Activated naive CD4-positive, alpha-beta T cell treated with anti-CD3 and anti-CD28 coated beads for 36 hours (primary cell): ENCODE data around the gene ALDH1A2. TPM values are rescaled to one million over a fixed set of nuclear protein-coding genes. Genes with fewer than 3 reads are reported as not detected.
"Not testable (repeated sequence)": the region's sequence is repeated elsewhere in the genome, so short reads cannot be mapped to it uniquely, and the experiment has no call there.

Experiments used
- CTCF ChIA-PET: fragments of 350-600 bp; sonication (Branson Sonifier 250); formaldehyde crosslinking; loops from one replicate; lab custom pipeline; 2021; ENCODE audit warnings: antibody characterized with exemption; lab: Charles Lee
- DNase-seq: peaks from one replicate; pipeline ENCODE4 v3.0.0-alpha.2; 2020
- H3K27ac Mint-ChIP-seq: one replicate; pipeline ENCODE4 v1.8.0; 2021; ENCODE audit warnings: mild to moderate bottlenecking, mixed read lengths
- H3K27me3 Mint-ChIP-seq: one replicate; pipeline ENCODE4 v1.8.0; 2021; ENCODE audit warnings: low read depth, mixed read lengths
- H3K36me3 Mint-ChIP-seq: one replicate; pipeline ENCODE4 v1.8.0; 2021; ENCODE audit warnings: low read depth, mixed read lengths
- H3K4me1 Mint-ChIP-seq: one replicate; pipeline ENCODE4 v1.8.0; 2021; ENCODE audit warnings: low read depth, mixed read lengths
- H3K4me3 Mint-ChIP-seq: one replicate; pipeline ENCODE4 v1.8.0; 2021; ENCODE audit warnings: mild to moderate bottlenecking, moderate library complexity, mixed read lengths
- H3K9me3 Mint-ChIP-seq: one replicate; pipeline ENCODE4 v1.8.0; 2021; ENCODE audit warnings: mixed read lengths
- intact Hi-C: fragments of 100-400 bp; cut with micrococcal nuclease; formaldehyde crosslinking; loops from one replicate; pipeline ENCODE4 v1.15.1; 2023
- total RNA-seq, 2 experiments: library from RNA; stranded (reverse); gene quantifications; one replicate each; pipeline ENCODE4 v1.2.3, GENCODE V29; 2021

Gene ALDH1A2
- total RNA-seq, 2 experiments from 2014 or later, result not detected

- Mint-ChIP-seq H3K4me3 (no peak overlapping the region), H3K9me3 (peaks cover 3% of the 10 kb centered on the region), H3K27ac (no peak overlapping the region), H3K36me3 (no peaks in the 10 kb centered on the region), H3K27me3 (peaks cover 16% of the 10 kb centered on the region), H3K4me1 (no peaks in the 10 kb centered on the region)
- intact Hi-C loops, result loop anchor here (5.0 kb wide), 1 partner anchor 269 kb away; no protein-coding TSS in a partner anchor
- DNase-seq, result no peak
- CTCF ChIA-PET, result no interaction called here
Observed at GRCh38 chr15:58010983-58011382, 54.5 kb downstream of the ALDH1A2 start.

- H3K36me3 Mint-ChIP-seq, result no peaks in the 10 kb centered on the region
- H3K27ac Mint-ChIP-seq, result no peak overlapping the region
- intact Hi-C loops, result no loop called here
- no peaks in the 10 kb centered on the region for H3K4me1 Mint-ChIP-seq
- H3K27me3 Mint-ChIP-seq, result peaks cover 23% of the 10 kb centered on the region
- CTCF ChIA-PET, result no interaction called here
- H3K9me3 Mint-ChIP-seq, result peaks cover 7% of the 10 kb centered on the region
- DNase-seq, result no peak
- no peak overlapping the region for H3K4me3 Mint-ChIP-seq
Observed at GRCh38 chr15:58003810-58004209, 61.7 kb downstream of the ALDH1A2 start.

GRCh38 chr15:58002338-58003126 is 63.0 kb downstream of the ALDH1A2 start:
- intact Hi-C loops, result no loop called here
- Mint-ChIP-seq H3K9me3 (peaks cover 7% of the 10 kb centered on the region), H3K4me1 (no peaks in the 10 kb centered on the region), H3K27ac (no peak overlapping the region), H3K36me3 (no peaks in the 10 kb centered on the region), H3K4me3 (no peak overlapping the region), H3K27me3 (peaks cover 31% of the 10 kb centered on the region)
- DNase-seq, result no peak
- CTCF ChIA-PET, result no interaction called here

GRCh38 chr15:57999699-58000098 is 65.8 kb downstream of the ALDH1A2 start:
- intact Hi-C loops, H3K4me3 Mint-ChIP-seq, DNase-seq, H3K9me3 Mint-ChIP-seq, H3K36me3 Mint-ChIP-seq, H3K27ac Mint-ChIP-seq, H3K4me1 Mint-ChIP-seq: not testable (repeated sequence)
- H3K27me3 Mint-ChIP-seq, result peaks cover 30% of the 10 kb centered on the region
- CTCF ChIA-PET, result interaction anchor here (1.3 kb wide), 1 partner anchor 70 kb away, joined by 3 read pairs; no protein-coding TSS in a partner anchor

GRCh38 chr15:57996561-57996960 is 69.0 kb downstream of the ALDH1A2 start:
- no peak overlapping the region for H3K4me3 Mint-ChIP-seq
- CTCF ChIA-PET, result no interaction called here
- H3K9me3 Mint-ChIP-seq, result peaks cover 5% of the 10 kb centered on the region
- no peaks in the 10 kb centered on the region for H3K4me1 Mint-ChIP-seq
- H3K36me3 Mint-ChIP-seq, result no peaks in the 10 kb centered on the region
- intact Hi-C loops, result no loop called here
- no peak overlapping the region for H3K27ac Mint-ChIP-seq
- no peak for DNase-seq
- peaks cover 26% of the 10 kb centered on the region for H3K27me3 Mint-ChIP-seq

GRCh38 chr15:57994221-57995049 is 71.1 kb downstream of the ALDH1A2 start:
- DNase-seq, result no peak
- intact Hi-C loops, result no loop called here
- no peaks in the 10 kb centered on the region for H3K4me1 Mint-ChIP-seq
- no peaks in the 10 kb centered on the region for H3K36me3 Mint-ChIP-seq
- H3K27me3 Mint-ChIP-seq, result peaks cover 22% of the 10 kb centered on the region
- CTCF ChIA-PET, result interaction anchor here (0.6 kb wide), 1 partner anchor 55 kb away, joined by 3 read pairs; no protein-coding TSS in a partner anchor
- no peak overlapping the region for H3K27ac Mint-ChIP-seq
- peaks cover 5% of the 10 kb centered on the region for H3K9me3 Mint-ChIP-seq
- H3K4me3 Mint-ChIP-seq, result no peak overlapping the region

GRCh38 chr15:57993409-57994145 is 71.9 kb downstream of the ALDH1A2 start:
- H3K27me3 Mint-ChIP-seq, result peaks cover 16% of the 10 kb centered on the region
- no peaks in the 10 kb centered on the region for H3K4me1 Mint-ChIP-seq
- no peak overlapping the region for H3K4me3 Mint-ChIP-seq
- CTCF ChIA-PET, result no interaction called here
- H3K9me3 Mint-ChIP-seq, result no peaks in the 10 kb centered on the region
- no peak overlapping the region for H3K27ac Mint-ChIP-seq
- intact Hi-C loops, result no loop called here
- no peaks in the 10 kb centered on the region for H3K36me3 Mint-ChIP-seq
- DNase-seq, result no peak

- H3K27ac Mint-ChIP-seq, result no peak overlapping the region
- no peak overlapping the region for H3K4me3 Mint-ChIP-seq
- DNase-seq, result no peak
- H3K9me3 Mint-ChIP-seq, result no peaks in the 10 kb centered on the region
- CTCF ChIA-PET, result no interaction called here
- intact Hi-C loops, result no loop called here
- peaks cover 13% of the 10 kb centered on the region for H3K27me3 Mint-ChIP-seq
- no peaks in the 10 kb centered on the region for H3K36me3 Mint-ChIP-seq
- H3K4me1 Mint-ChIP-seq, result no peaks in the 10 kb centered on the region
Observed at GRCh38 chr15:57992761-57993355, 72.7 kb downstream of the ALDH1A2 start.

GRCh38 chr15:57973534-57973933 is 92.0 kb downstream of the ALDH1A2 start:
- Mint-ChIP-seq H3K27me3 (peaks cover 5% of the 10 kb centered on the region), H3K9me3 (no peaks in the 10 kb centered on the region), H3K27ac (no peak overlapping the region), H3K4me1 (no peaks in the 10 kb centered on the region), H3K36me3 (no peaks in the 10 kb centered on the region), H3K4me3 (no peak overlapping the region)
- DNase-seq, result no peak
- CTCF ChIA-PET, result no interaction called here
- intact Hi-C loops, result no loop called here

- Mint-ChIP-seq H3K27me3 (peaks cover 1% of the 10 kb centered on the region), H3K4me3 (no peak overlapping the region), H3K4me1 (no peaks in the 10 kb centered on the region), H3K9me3 (no peaks in the 10 kb centered on the region), H3K27ac (no peak overlapping the region), H3K36me3 (no peaks in the 10 kb centered on the region)
- DNase-seq, result no peak
- intact Hi-C loops, result no loop called here
- CTCF ChIA-PET, result no interaction called here
Observed at GRCh38 chr15:57972864-57973263, 92.6 kb downstream of the ALDH1A2 start.

GRCh38 chr15:57969996-57970395 is 95.5 kb downstream of the ALDH1A2 start:
- no peaks in the 10 kb centered on the region for H3K36me3 Mint-ChIP-seq
- CTCF ChIA-PET, result no interaction called here

GRCh38 chr15:57969355-57969754 is 96.2 kb downstream of the ALDH1A2 start:
- no peaks in the 10 kb centered on the region for H3K27me3 Mint-ChIP-seq
- CTCF ChIA-PET, result no interaction called here

More at GRCh38 chr15:57969996-57970395, 95.5 kb downstream of the ALDH1A2 start:
- H3K4me1 Mint-ChIP-seq, result no peaks in the 10 kb centered on the region
- no peak overlapping the region for H3K4me3 Mint-ChIP-seq
- no peak for DNase-seq
- no peaks in the 10 kb centered on the region for H3K27me3 Mint-ChIP-seq
- H3K9me3 Mint-ChIP-seq, result no peaks in the 10 kb centered on the region
- intact Hi-C loops, result no loop called here
- H3K27ac Mint-ChIP-seq, result no peak overlapping the region

More at GRCh38 chr15:57969355-57969754, 96.2 kb downstream of the ALDH1A2 start:
- H3K4me3 Mint-ChIP-seq, result no peak overlapping the region
- H3K9me3 Mint-ChIP-seq, result no peaks in the 10 kb centered on the region
- H3K4me1 Mint-ChIP-seq, result no peaks in the 10 kb centered on the region
- H3K27ac Mint-ChIP-seq, result no peak overlapping the region
- intact Hi-C loops, result no loop called here
- no peaks in the 10 kb centered on the region for H3K36me3 Mint-ChIP-seq
- DNase-seq, result no peak
